Small intestine (tissue), 7 donors: Measurements from ENCODE around the gene C1orf226. TPM values are rescaled to one million over a fixed set of nuclear protein-coding genes. Genes with fewer than 3 reads are reported as not detected.
"Not testable (repeated sequence)": the region's sequence is repeated elsewhere in the genome, so short reads cannot be mapped to it uniquely, and the experiment has no call there.

ENCODE experiments used
- DNase-seq, 2 donors: peaks; one replicate each; pipeline versions ENCODE4 v3.0.0 to v3.0.0-alpha.2; 2013
- FAIRE-seq: peaks from 2 replicates; lab custom pipeline; 2012; peaks lifted over from hg19 to GRCh38; lab: Jason Lieb, UNC
- H3K27ac ChIP-seq, 3 donors: one replicate each; pipeline ENCODE4 v1.5.1; 2013; ENCODE audit warnings: low read length in 2 of 3, mild to moderate bottlenecking in 2 of 3, control low read depth in 1 of 3, inconsistent platforms in 1 of 3, low read depth in 1 of 3, moderate library complexity in 1 of 3
- H3K27me3 ChIP-seq, 3 donors: one replicate each; pipeline ENCODE4 v1.6.1; 2013; ENCODE audit warnings: low read length in 3 of 3, inconsistent platforms in 1 of 3; ENCODE audit not compliant: control insufficient read depth in 3 of 3, insufficient read depth in 3 of 3
- H3K36me3 ChIP-seq, 3 donors: one replicate each; pipeline ENCODE4 v1.6.1; 2013; ENCODE audit warnings: low read length in 3 of 3, inconsistent platforms in 1 of 3, low read depth in 1 of 3, mild to moderate bottlenecking in 1 of 3, moderate library complexity in 1 of 3; ENCODE audit not compliant: control insufficient read depth in 3 of 3, insufficient read depth in 2 of 3
- H3K4me1 ChIP-seq, 3 donors: one replicate each; pipeline ENCODE4 v1.6.1; 2013; ENCODE audit warnings: low read length in 2 of 3, inconsistent platforms in 1 of 3, low read depth in 1 of 3, mild to moderate bottlenecking in 1 of 3, moderate library complexity in 1 of 3; ENCODE audit not compliant: control insufficient read depth in 3 of 3, insufficient read depth in 2 of 3
- H3K4me3 ChIP-seq, 3 donors: one replicate each; pipeline ENCODE4 v1.5.1; 2013; ENCODE audit warnings: low read length in 3 of 3, control low read depth in 1 of 3, inconsistent platforms in 1 of 3, low read depth in 1 of 3, mild to moderate bottlenecking in 1 of 3, moderate library complexity in 1 of 3
- H3K9me3 ChIP-seq, 2 donors: one replicate each; pipeline ENCODE4 v1.6.1; 2013; ENCODE audit warnings: low read depth in 1 of 2, low read length in 1 of 2; ENCODE audit not compliant: control insufficient read depth in 2 of 2, insufficient read depth in 1 of 2
- WGBS, 3 donors: extraction: QIAGEN DNeasy Blood & Tissue Kit; methylation state at CpG; one replicate each; pipeline ENCODE4 v1.1.7; 2013; 5-methylcytosine and 5-hydroxymethylcytosine counted together
- polyA plus RNA-seq, 4 donors: library from polyadenylated mRNA; stranded (reverse) in 3 of 4; unstranded in 1 of 4; fragments of 200-250 nt in 3 of 4; fragments of 120-200 nt in 1 of 4; gene quantifications; one replicate each; pipeline versions ENCODE4 v1.2.1 to v1.2.3, GENCODE V29; 2013
- donor health status: healthy with polysubstance abuse.
- donor health status: control.
- donor health status: control.
- donor health status: Bipolar disorder and iron deficiency.
- donor health status: healthy.

C1orf226 gene
- polyA plus RNA-seq, 4 donors: 8.1 to 14.1 (median 13.2) TPM

GRCh38 chr1:162349635-162350330 lies 31.7 kb upstream of the C1orf226 start:
- DNase-seq: peak; percentile 89 to 91
- peak overlapping the region; percentile 50 to 87 (median 53) for H3K27ac ChIP-seq
- peaks cover 0 to 3% of the 10 kb centered on the region in 2 donors for H3K9me3 ChIP-seq
- peaks cover 6 to 48% (median 13%) of the 10 kb centered on the region in 3 donors for H3K4me1 ChIP-seq
- H3K4me3 ChIP-seq: no peak overlapping the region
- WGBS, 3 donors: 14 to 45% (median 29%) methylated on average over 11 of the region's 11 CpGs
- no peaks in the 10 kb centered on the region for H3K27me3 ChIP-seq
- H3K36me3 ChIP-seq: no peaks in the 10 kb centered on the region
- no peak for FAIRE-seq

GRCh38 chr1:162351246-162351842 lies 30.2 kb upstream of the C1orf226 start:
- FAIRE-seq: no peak
- H3K27me3 ChIP-seq: no peaks in the 10 kb centered on the region
- H3K4me3 ChIP-seq: no peak overlapping the region
- peaks cover 0 to 3% of the 10 kb centered on the region in 2 donors for H3K9me3 ChIP-seq
- WGBS, 3 donors: 37 to 66% (median 47%) methylated on average over 6 of the region's 6 CpGs
- H3K36me3 ChIP-seq: peaks cover 0 to 9% (median 0%) of the 10 kb centered on the region in 3 donors
- DNase-seq: no peak
- H3K4me1 ChIP-seq: peaks cover 6 to 54% (median 13%) of the 10 kb centered on the region in 3 donors
- no peak overlapping the region for H3K27ac ChIP-seq

GRCh38 chr1:162351874-162352273 lies 29.7 kb upstream of the C1orf226 start:
- FAIRE-seq, H3K27me3 ChIP-seq, H3K27ac ChIP-seq, H3K9me3 ChIP-seq, DNase-seq, H3K4me3 ChIP-seq: not testable (repeated sequence)
- Histone ChIP-seq H3K4me1 (peaks cover 6 to 52% (median 13%) of the 10 kb centered on the region in 3 donors), H3K36me3 (peaks cover 0 to 14% (median 0%) of the 10 kb centered on the region in 3 donors)
- 62 to 90% (median 83%) methylated on average over 3 to 4 of the region's 4 CpGs for WGBS, 3 donors

DNA sequence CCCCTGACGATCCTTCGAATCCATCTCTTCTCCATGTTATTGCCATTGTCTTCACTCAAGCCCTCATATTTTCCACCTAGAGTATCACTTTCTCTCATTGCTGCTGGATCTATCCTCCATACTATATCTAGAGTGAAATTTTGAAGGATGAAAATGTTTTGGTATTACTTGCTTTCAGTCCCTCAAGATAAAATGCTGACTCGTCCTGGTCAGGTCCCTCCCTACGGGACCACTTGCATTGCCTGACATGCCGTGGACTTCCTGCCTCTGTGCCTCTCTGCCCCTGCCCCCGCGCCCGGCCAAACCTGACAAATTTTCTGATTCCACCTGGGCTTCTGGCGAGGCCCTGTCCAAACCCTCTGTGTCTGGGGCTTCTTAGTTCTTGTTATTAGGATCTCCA lies 28.4 kb upstream of the C1orf226 start:
- FAIRE-seq (no peak), DNase-seq (no peak)
- no peak overlapping the region for H3K4me3 ChIP-seq
- H3K27ac ChIP-seq: no peak overlapping the region
- peaks cover 0 to 17% (median 0%) of the 10 kb centered on the region in 3 donors for H3K36me3 ChIP-seq
- no peaks in the 10 kb centered on the region for H3K27me3 ChIP-seq
- H3K9me3 ChIP-seq: peaks cover 0 to 3% of the 10 kb centered on the region in 2 donors
- H3K4me1 ChIP-seq: peaks cover 6 to 43% (median 9%) of the 10 kb centered on the region in 3 donors
- 85 to 95% (median 90%) methylated on average over 9 of the region's 9 CpGs for WGBS, 3 donors

- H3K4me3 ChIP-seq: no peak overlapping the region
- H3K4me1 ChIP-seq: peaks cover 6 to 43% (median 9%) of the 10 kb centered on the region in 3 donors
- H3K9me3 ChIP-seq: peaks cover 0 to 3% of the 10 kb centered on the region in 2 donors
- peaks cover 0 to 17% (median 0%) of the 10 kb centered on the region in 3 donors for H3K36me3 ChIP-seq
- DNase-seq (no peak), FAIRE-seq (no peak)
- no peaks in the 10 kb centered on the region for H3K27me3 ChIP-seq
- H3K27ac ChIP-seq: no peak overlapping the region
- 68 to 87% (median 84%) methylated on average over 5 of the region's 5 CpGs for WGBS, 3 donors
Observed at GRCh38 chr1:162353702-162354101, 27.8 kb upstream of the C1orf226 start.

DNA sequence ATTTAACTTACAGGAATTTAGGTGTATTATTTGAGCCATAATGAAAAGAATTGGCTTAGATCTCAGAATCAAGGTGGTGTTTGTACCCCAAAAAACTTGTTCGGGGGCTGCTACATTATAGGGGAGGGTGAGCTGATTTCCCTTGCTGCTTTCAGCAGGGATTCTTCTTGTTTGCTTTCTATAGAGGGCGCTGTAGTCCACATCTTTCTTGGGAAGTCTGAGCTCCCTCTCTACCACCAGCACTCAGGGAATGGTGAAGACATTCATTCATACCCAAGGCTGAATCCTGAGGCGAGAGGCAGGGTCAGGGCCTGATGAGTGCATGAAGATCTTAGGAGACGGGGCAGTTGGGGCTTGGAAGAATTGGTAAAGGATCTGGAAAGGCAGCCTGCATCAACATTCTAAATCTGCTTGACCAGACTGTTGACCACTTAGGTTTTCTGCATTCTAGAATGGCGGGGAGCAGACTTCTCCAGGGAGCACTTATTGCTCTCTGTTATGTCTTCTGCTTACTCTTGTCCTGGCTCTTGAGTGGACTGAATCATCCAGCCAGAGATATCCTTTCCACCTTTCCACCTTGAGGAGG lies 23.8 kb upstream of the C1orf226 start:
- no peak overlapping the region for H3K4me3 ChIP-seq
- H3K27ac ChIP-seq: no peak overlapping the region
- DNase-seq (peak; percentile 64 to 70), FAIRE-seq (no peak)
- H3K9me3 ChIP-seq: no peaks in the 10 kb centered on the region
- no peaks in the 10 kb centered on the region for H3K27me3 ChIP-seq
- WGBS, 3 donors: 47 to 50% (median 49%) methylated on average over 5 of the region's 5 CpGs
- H3K4me1 ChIP-seq: peaks cover 0 to 15% (median 0%) of the 10 kb centered on the region in 3 donors
- peaks cover 0 to 26% (median 2%) of the 10 kb centered on the region in 3 donors for H3K36me3 ChIP-seq

DNA sequence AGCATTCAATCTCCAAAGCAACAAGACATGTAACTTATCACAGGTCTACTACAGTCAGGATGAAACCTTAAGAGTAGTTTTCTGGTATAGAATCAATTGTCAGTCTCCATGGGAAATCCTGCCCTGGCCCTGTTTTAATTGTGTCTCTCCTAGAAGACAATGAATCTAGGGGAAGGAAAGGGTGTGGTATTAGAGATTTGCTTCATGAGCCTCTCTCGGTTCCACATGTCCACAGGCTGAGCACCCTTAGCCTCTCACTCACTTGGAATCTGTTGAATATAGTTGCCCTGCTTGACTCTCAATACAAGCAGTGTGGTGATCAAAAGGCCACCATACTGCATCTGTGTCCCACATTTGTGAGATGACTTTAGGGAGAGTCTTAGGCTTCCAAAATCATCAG lies 22.6 kb upstream of the C1orf226 start:
- Histone ChIP-seq H3K27ac (no peak overlapping the region), H3K4me3 (no peak overlapping the region), H3K36me3 (peaks cover 0 to 29% (median 2%) of the 10 kb centered on the region in 3 donors), H3K4me1 (peaks cover 0 to 9% (median 0%) of the 10 kb centered on the region in 3 donors), H3K9me3 (no peaks in the 10 kb centered on the region), H3K27me3 (no peaks in the 10 kb centered on the region)
- FAIRE-seq: no peak
- DNase-seq: no peak
- 70 to 91% (median 90%) methylated on average over 1 of the region's 1 CpG for WGBS, 3 donors

- H3K27me3 ChIP-seq: no peaks in the 10 kb centered on the region
- no peak overlapping the region for H3K4me3 ChIP-seq
- peaks cover 0 to 29% (median 2%) of the 10 kb centered on the region in 3 donors for H3K36me3 ChIP-seq
- DNase-seq (no peak), FAIRE-seq (no peak)
- H3K27ac ChIP-seq: no peak overlapping the region
- H3K9me3 ChIP-seq: no peaks in the 10 kb centered on the region
- WGBS, 3 donors: 80 to 92% (median 88%) methylated on average over 10 of the region's 10 CpGs
- peaks cover 0 to 6% (median 0%) of the 10 kb centered on the region in 3 donors for H3K4me1 ChIP-seq
Observed at GRCh38 chr1:162359523-162360236, 21.8 kb upstream of the C1orf226 start.
